Measurements from ENCODE around the gene CRYBA2.

DNA sequence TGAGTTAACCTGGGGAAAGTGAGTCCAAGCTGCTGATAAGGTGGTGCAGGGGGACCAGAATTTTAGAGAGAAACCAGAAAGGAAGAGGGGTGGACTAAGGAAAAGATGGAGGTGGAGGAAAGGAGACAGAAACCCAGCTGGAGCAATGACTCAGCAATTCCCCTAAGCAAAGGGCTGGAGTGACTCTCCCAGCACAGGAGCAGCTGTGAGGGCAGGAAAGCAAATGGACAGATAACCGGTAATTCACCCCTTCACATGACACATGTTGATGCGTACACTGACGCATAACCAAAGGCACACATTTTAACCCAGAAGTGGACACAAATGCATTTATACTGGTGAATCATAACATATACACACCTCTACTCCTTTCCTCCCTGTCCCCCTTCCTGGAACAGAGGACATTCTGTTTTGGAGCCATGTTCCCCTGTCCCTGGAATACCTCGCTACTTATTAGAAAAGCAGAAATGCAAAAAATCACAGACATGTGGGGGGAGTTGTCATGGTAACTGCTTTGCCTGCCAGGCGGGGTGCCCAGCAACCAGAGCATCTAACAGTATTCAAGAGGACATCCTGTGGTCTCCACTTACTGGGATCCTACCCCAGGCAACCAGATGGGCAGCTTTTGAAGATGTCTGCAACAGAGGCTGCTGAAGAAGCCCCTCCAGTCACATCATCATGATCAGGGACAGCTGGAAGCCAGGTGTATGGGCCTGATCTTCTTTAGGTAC lies 29.0 kb downstream of the CRYBA2 start:
- TF ChIP-seq CTCF (IDR thresholded peaks at IDR 0.05) (no peak), POLR2A (IDR thresholded peaks at IDR 0.05) (no peak)

Data from lower leg skin (tissue), 3 donors.